ENCODE measurements around the gene ADAM11. TPM values are rescaled to one million over a fixed set of nuclear protein-coding genes. Genes with fewer than 3 reads are reported as not detected.

The ADAM11 gene
- total RNA-seq, 4 donors from 2014 or later = 0.10 to 4.2 (median 1.3) TPM

GRCh38 chr17:44830359-44831288 lies 71.8 kb downstream of the ADAM11 start:
- H3K4me1 ChIP-seq = peaks cover 0 to 54% (median 4%) of the 10 kb centered on the region in 3 donors
- TF ChIP-seq POLR2A (IDR thresholded peaks at IDR 0.05) = peak in 1 of 2 donors; percentile 7
- TF ChIP-seq POLR2AphosphoS5 (IDR thresholded peaks at IDR 0.05) = no peak
- H3K9me3 ChIP-seq = no peaks in the 10 kb centered on the region
- peak overlapping the region; percentile 78 to 86 for H3K4me3 ChIP-seq
- no peaks in the 10 kb centered on the region for H3K36me3 ChIP-seq
- WGBS, 2 donors (ENCODE audit: low coverage in 1 of 2) = 15 to 65% methylated on average over 3 to 14 of the region's 58 CpGs
- H3K27me3 ChIP-seq = peaks cover 44% of the 10 kb centered on the region
- ATAC-seq = peak; percentile 57
- H3K27ac ChIP-seq = peak overlapping the region; percentile 75 to 98 (median 94)

GRCh38 chr17:44831371-44831770 lies 72.6 kb downstream of the ADAM11 start:
- TF ChIP-seq POLR2A (IDR thresholded peaks at IDR 0.05) (no peak), EP300 (IDR thresholded peaks at IDR 0.05) (no peak), POLR2AphosphoS5 (IDR thresholded peaks at IDR 0.05) (no peak)
- TF ChIP-seq, protein P1, sequence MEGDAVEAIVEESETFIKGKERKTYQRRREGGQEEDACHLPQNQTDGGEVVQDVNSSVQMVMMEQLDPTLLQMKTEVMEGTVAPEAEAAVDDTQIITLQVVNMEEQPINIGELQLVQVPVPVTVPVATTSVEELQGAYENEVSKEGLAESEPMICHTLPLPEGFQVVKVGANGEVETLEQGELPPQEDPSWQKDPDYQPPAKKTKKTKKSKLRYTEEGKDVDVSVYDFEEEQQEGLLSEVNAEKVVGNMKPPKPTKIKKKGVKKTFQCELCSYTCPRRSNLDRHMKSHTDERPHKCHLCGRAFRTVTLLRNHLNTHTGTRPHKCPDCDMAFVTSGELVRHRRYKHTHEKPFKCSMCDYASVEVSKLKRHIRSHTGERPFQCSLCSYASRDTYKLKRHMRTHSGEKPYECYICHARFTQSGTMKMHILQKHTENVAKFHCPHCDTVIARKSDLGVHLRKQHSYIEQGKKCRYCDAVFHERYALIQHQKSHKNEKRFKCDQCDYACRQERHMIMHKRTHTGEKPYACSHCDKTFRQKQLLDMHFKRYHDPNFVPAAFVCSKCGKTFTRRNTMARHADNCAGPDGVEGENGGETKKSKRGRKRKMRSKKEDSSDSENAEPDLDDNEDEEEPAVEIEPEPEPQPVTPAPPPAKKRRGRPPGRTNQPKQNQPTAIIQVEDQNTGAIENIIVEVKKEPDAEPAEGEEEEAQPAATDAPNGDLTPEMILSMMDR (IDR thresholded peaks at IDR 0.05) = no peak
- Histone ChIP-seq H3K4me1 (peaks cover 0 to 47% (median 4%) of the 10 kb centered on the region in 3 donors), H3K36me3 (no peaks in the 10 kb centered on the region), H3K9me3 (no peaks in the 10 kb centered on the region), H3K27me3 (peaks cover 37% of the 10 kb centered on the region), H3K27ac (no peak overlapping the region), H3K4me3 (no peak overlapping the region)
- no peak for ATAC-seq
- 84 to 96% methylated on average over 7 to 12 of the region's 12 CpGs for WGBS, 2 donors (ENCODE audit: low coverage in 1 of 2)

Small RNA genes lying within 50 kb of the gene (small RNA-seq; reads per million reads assigned to genes)
- gene RN7SL819P = 0 reads per million in 4 donors

Other genes starting within 250 kb of the ADAM11 start
- 1 to 10 TPM; 1.5 to 2.7 (median 1.6) TPM for gene FZD2, start 201.5 kb upstream of the ADAM11 start, total RNA-seq
- gene MEIOC, start 102.5 kb upstream of the ADAM11 start, total RNA-seq = under 1 TPM in 2 of 4 donors, not detected in 2; 0.12 to 0.47 TPM
- 10 to 100 TPM; 16.7 to 21.0 (median 18.6) TPM for gene CCDC43, start 69.2 kb upstream of the ADAM11 start, total RNA-seq
- gene DBF4B, start 50.3 kb upstream of the ADAM11 start, total RNA-seq = 1 to 10 TPM in 3 of 4 donors, under 1 TPM in 1; 0.96 to 7.2 (median 3.9) TPM
- gene GJC1, start 71.3 kb downstream of the ADAM11 start, total RNA-seq = 10 to 100 TPM; 28.2 to 78.3 (median 44.5) TPM
- gene HIGD1B, start 88.9 kb downstream of the ADAM11 start, total RNA-seq = 1 to 10 TPM; 1.1 to 2.5 (median 1.5) TPM
- 10 to 100 TPM; 45.1 to 71.2 (median 57.8) TPM for gene EFTUD2, start 140.5 kb downstream of the ADAM11 start, total RNA-seq
- 1 to 10 TPM in 2 of 4 donors, under 1 TPM in 1, not detected in 1; 0.77 to 3.8 (median 1.1) TPM for gene GFAP, start 156.5 kb downstream of the ADAM11 start, total RNA-seq
- under 1 TPM in 3 of 4 donors, not detected in 1; 0.08 to 0.35 (median 0.27) TPM for gene KIF18B, start 188.8 kb downstream of the ADAM11 start, total RNA-seq
- gene C1QL1, start 209.3 kb downstream of the ADAM11 start, total RNA-seq = 1 to 10 TPM; 4.1 to 7.1 (median 5.0) TPM

Measured in gastroesophageal sphincter (tissue), 4 donors.